ENCODE data around the gene PTPRK.
"Not testable (repeated sequence)": the region's sequence is repeated elsewhere in the genome, so short reads cannot be mapped to it uniquely, and the experiment has no call there.

PTPRK gene

DNA sequence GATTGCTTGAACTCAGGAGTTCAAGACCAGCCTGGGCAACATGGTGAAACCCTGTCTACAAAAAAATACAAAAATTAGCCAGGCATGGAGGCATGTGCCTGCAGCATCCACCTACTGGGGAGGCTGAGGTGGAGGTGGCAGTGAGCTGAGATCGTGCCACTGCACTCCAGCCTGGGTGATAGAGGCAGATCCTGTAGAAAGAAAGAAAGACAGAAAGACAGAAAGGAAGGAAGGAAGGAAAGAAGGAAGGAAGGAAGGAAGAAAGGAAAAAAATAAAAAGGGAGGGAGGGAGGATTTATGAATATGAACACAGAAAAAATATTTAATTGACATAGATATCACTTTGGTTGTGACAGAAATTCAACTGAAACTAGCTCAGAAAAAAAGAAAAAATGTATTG, 33.8 kb downstream of the PTPRK start:
- not testable (repeated sequence) for H3K36me3 ChIP-seq (ENCODE audit: insufficient read depth, low read length); H3K4me3 ChIP-seq (ENCODE audit: low read depth in 1 of 2, low read length in 2 of 2); H3K27ac ChIP-seq (ENCODE audit: low read depth, low read length); H3K9me3 ChIP-seq (ENCODE audit: low read length); H3K9ac ChIP-seq (ENCODE audit: low read length); H3K27me3 ChIP-seq (ENCODE audit: control insufficient read depth in 1 of 2, insufficient read depth in 2 of 2, low read length in 2 of 2)
- peaks cover 13% of the 10 kb centered on the region for H3K4me1 ChIP-seq (ENCODE audit: insufficient read depth, low read length)

DNA sequence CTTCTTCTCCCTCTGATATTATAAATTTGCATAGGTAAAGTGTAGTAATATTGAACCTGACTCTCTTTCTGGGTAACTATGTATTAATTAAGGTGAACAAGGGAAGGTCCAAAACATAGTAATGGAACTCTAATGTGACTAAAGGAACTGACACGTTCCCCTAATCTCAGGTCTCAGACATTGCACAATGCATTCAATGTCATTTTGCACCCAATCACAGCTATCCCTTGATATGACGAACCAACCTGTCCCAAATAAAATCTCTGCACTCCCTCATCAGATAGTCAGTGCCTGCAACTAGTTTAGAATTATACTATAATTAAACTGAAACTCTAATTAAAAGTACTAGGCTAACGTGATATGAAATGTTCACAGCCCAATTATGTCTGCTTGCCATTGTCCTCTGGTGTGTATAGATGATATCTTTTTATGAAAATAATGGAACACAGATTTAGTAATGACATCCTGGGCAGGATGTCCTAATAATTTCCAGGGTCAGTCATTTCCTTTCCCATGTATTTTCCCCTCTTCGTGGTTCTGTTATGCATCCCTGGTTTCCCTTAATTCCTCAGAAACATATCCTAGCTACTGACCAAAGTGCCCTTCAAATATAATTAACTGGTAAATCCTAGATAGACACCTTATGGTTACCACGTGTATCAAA, 36.8 kb downstream of the PTPRK start:
- Histone ChIP-seq H3K36me3 (ENCODE audit: insufficient read depth, low read length) (no peaks in the 10 kb centered on the region), H3K9ac (ENCODE audit: low read length) (no peak overlapping the region), H3K27ac (ENCODE audit: low read depth, low read length) (no peak overlapping the region), H3K9me3 (ENCODE audit: low read length) (no peaks in the 10 kb centered on the region), H3K4me3 (ENCODE audit: low read depth in 1 of 2, low read length in 2 of 2) (no peak overlapping the region), H3K27me3 (ENCODE audit: control insufficient read depth in 1 of 2, insufficient read depth in 2 of 2, low read length in 2 of 2) (no peaks in the 10 kb centered on the region), H3K4me1 (ENCODE audit: insufficient read depth, low read length) (peaks cover 7% of the 10 kb centered on the region)

DNA sequence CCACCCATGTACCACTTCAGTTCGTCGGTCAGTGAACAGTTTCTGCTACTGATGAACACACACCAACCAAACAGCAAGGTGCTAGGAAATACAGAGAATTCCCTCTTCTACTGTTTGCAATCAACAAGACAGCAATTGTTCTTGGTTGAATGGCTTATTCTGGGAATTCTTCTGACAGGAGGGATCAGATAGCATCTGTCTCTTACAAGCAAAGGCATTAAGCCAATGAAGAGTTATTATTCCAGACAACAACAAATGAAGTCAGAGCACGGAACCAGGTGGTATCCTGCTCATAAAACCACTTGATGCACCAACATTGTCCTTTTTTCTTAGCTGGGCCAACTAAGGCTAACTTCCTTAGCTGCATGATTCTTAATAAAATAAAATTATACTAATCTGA, 37.8 kb downstream of the PTPRK start:
- Histone ChIP-seq H3K36me3 (ENCODE audit: insufficient read depth, low read length) (no peaks in the 10 kb centered on the region), H3K9ac (ENCODE audit: low read length) (no peak overlapping the region), H3K4me1 (ENCODE audit: insufficient read depth, low read length) (peaks cover 8% of the 10 kb centered on the region), H3K4me3 (ENCODE audit: low read depth in 1 of 2, low read length in 2 of 2) (no peak overlapping the region), H3K9me3 (ENCODE audit: low read length) (no peaks in the 10 kb centered on the region), H3K27me3 (ENCODE audit: control insufficient read depth in 1 of 2, insufficient read depth in 2 of 2, low read length in 2 of 2) (no peaks in the 10 kb centered on the region), H3K27ac (ENCODE audit: low read depth, low read length) (no peak overlapping the region)

- Histone ChIP-seq H3K27me3 (ENCODE audit: control insufficient read depth in 1 of 2, insufficient read depth in 2 of 2, low read length in 2 of 2) (no peaks in the 10 kb centered on the region), H3K9ac (ENCODE audit: low read length) (no peak overlapping the region), H3K4me1 (ENCODE audit: insufficient read depth, low read length) (peaks cover 8% of the 10 kb centered on the region), H3K36me3 (ENCODE audit: insufficient read depth, low read length) (no peaks in the 10 kb centered on the region), H3K27ac (ENCODE audit: low read depth, low read length) (no peak overlapping the region), H3K4me3 (ENCODE audit: low read depth in 1 of 2, low read length in 2 of 2) (no peak overlapping the region), H3K9me3 (ENCODE audit: low read length) (no peaks in the 10 kb centered on the region)
Measured at GRCh38 chr6:128479991-128480390, 40.4 kb downstream of the PTPRK start.

GRCh38 chr6:128479048-128479666, 41.2 kb downstream of the PTPRK start:
- H3K36me3 ChIP-seq (ENCODE audit: insufficient read depth, low read length): no peaks in the 10 kb centered on the region

DNA sequence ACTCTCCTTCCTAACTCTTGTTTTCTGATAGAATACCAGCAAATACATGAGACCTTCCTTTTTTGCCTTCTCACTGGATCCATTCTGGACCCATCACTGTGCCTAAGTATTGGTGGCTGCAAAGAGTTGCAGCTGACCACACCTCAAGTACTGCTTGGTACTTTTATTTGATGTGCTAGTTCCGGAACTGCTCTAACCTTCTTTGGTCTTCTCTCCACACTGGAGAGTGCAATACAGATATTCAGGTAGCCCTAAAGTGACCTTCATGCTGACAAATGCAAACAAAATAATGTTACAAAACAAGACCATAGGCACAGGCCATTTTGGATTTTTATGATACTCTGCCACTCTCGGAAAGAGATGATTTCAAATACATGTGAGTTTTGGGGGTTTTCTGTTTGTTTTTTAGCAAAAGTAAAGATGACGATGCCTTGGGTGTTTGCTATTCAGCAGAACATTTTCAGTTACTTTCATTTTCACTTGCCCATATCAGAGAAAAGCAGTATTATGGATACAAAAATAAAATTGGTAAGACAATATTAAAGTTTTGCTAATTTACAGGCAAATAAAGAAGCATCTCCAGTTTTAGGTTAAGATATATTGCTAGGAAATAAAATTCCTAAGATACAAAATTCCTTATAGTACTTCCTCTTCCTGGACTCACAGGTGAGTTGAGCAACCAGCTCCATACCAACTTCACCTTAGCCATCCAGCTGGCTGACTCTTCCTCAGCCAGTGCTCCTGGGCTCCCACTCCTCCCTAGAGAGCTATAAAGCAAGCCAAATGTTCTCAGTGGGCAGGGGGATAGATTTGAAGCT, 42.0 kb downstream of the PTPRK start:
- Histone ChIP-seq H3K36me3 (ENCODE audit: insufficient read depth, low read length) (no peaks in the 10 kb centered on the region), H3K4me3 (ENCODE audit: low read depth in 1 of 2, low read length in 2 of 2) (peak overlapping the region in 1 of 2 donors; percentile 48), H3K27ac (ENCODE audit: low read depth, low read length) (no peak overlapping the region), H3K9ac (ENCODE audit: low read length) (no peak overlapping the region), H3K9me3 (ENCODE audit: low read length) (no peaks in the 10 kb centered on the region), H3K27me3 (ENCODE audit: control insufficient read depth in 1 of 2, insufficient read depth in 2 of 2, low read length in 2 of 2) (no peaks in the 10 kb centered on the region), H3K4me1 (ENCODE audit: insufficient read depth, low read length) (peaks cover 8% of the 10 kb centered on the region)

More at GRCh38 chr6:128479048-128479666, 41.2 kb downstream of the PTPRK start:
- H3K27me3 ChIP-seq (ENCODE audit: control insufficient read depth in 1 of 2, insufficient read depth in 2 of 2, low read length in 2 of 2): no peaks in the 10 kb centered on the region
- no peaks in the 10 kb centered on the region for H3K9me3 ChIP-seq (ENCODE audit: low read length)
- H3K9ac ChIP-seq (ENCODE audit: low read length): no peak overlapping the region
- H3K4me3 ChIP-seq (ENCODE audit: low read depth in 1 of 2, low read length in 2 of 2): peak overlapping the region in 1 of 2 donors; percentile 9
- H3K4me1 ChIP-seq (ENCODE audit: insufficient read depth, low read length): peaks cover 8% of the 10 kb centered on the region
- H3K27ac ChIP-seq (ENCODE audit: low read depth, low read length): no peak overlapping the region

- H3K4me3 ChIP-seq (ENCODE audit: low read depth in 1 of 2, low read length in 2 of 2): no peak overlapping the region
- H3K9me3 ChIP-seq (ENCODE audit: low read length): no peaks in the 10 kb centered on the region
Measured at GRCh38 chr6:128474933-128475332, 45.5 kb downstream of the PTPRK start.

DNA sequence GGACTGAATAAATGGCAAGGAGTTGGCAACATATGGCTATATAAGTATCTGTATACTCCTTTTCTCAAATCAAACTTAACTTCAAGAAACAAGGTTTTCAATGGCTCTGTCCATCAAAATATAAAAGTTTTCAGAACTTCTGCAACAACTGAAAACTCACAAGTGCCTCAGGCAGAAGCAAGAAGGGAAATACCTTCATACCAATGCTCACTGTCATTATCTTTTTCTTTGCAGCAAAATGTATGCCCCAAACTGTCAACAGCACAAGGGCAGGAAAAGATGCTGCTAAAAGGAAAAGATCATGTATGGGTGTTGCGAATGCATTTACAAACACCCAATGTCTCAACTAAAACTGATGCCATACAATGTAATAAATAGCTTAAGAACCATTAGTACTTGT, 45.9 kb downstream of the PTPRK start:
- Histone ChIP-seq H3K27me3 (ENCODE audit: control insufficient read depth in 1 of 2, insufficient read depth in 2 of 2, low read length in 2 of 2) (no peaks in the 10 kb centered on the region), H3K9ac (ENCODE audit: low read length) (no peak overlapping the region), H3K4me1 (ENCODE audit: insufficient read depth, low read length) (peaks cover 8% of the 10 kb centered on the region), H3K27ac (ENCODE audit: low read depth, low read length) (no peak overlapping the region), H3K9me3 (ENCODE audit: low read length) (no peaks in the 10 kb centered on the region), H3K4me3 (ENCODE audit: low read depth in 1 of 2, low read length in 2 of 2) (no peak overlapping the region), H3K36me3 (ENCODE audit: insufficient read depth, low read length) (no peaks in the 10 kb centered on the region)

More at GRCh38 chr6:128474933-128475332, 45.5 kb downstream of the PTPRK start:
- Histone ChIP-seq H3K27me3 (ENCODE audit: control insufficient read depth in 1 of 2, insufficient read depth in 2 of 2, low read length in 2 of 2) (no peaks in the 10 kb centered on the region), H3K4me1 (ENCODE audit: insufficient read depth, low read length) (peaks cover 8% of the 10 kb centered on the region), H3K36me3 (ENCODE audit: insufficient read depth, low read length) (no peaks in the 10 kb centered on the region), H3K27ac (ENCODE audit: low read depth, low read length) (no peak overlapping the region), H3K9ac (ENCODE audit: low read length) (no peak overlapping the region)

DNA sequence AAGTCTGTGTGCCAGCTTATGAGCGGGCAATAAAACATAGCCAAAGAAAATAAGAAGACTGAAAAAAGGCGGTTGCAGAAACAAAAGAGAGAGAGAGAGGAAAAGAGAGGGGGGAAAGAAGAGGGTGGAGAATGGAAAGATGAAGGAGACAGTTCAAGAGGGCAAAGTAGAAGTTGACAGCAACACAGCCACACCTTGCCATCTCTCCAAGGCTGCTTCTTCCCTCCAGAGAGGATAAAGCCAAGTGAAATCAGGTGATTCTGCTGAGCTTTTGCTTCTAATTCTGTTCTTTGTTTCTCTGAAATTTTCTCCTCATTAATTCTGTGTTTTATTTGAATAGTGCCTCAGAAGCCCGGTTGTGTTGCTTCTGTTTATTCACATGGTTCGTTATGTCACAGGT, 48.5 kb downstream of the PTPRK start:
- no peak overlapping the region for H3K27ac ChIP-seq (ENCODE audit: low read depth, low read length)
- no peaks in the 10 kb centered on the region for H3K27me3 ChIP-seq (ENCODE audit: control insufficient read depth in 1 of 2, insufficient read depth in 2 of 2, low read length in 2 of 2)
- H3K4me3 ChIP-seq (ENCODE audit: low read depth in 1 of 2, low read length in 2 of 2): no peak overlapping the region
- no peak overlapping the region for H3K9ac ChIP-seq (ENCODE audit: low read length)
- H3K9me3 ChIP-seq (ENCODE audit: low read length): no peaks in the 10 kb centered on the region
- H3K4me1 ChIP-seq (ENCODE audit: insufficient read depth, low read length): no peaks in the 10 kb centered on the region
- no peaks in the 10 kb centered on the region for H3K36me3 ChIP-seq (ENCODE audit: insufficient read depth, low read length)

DNA sequence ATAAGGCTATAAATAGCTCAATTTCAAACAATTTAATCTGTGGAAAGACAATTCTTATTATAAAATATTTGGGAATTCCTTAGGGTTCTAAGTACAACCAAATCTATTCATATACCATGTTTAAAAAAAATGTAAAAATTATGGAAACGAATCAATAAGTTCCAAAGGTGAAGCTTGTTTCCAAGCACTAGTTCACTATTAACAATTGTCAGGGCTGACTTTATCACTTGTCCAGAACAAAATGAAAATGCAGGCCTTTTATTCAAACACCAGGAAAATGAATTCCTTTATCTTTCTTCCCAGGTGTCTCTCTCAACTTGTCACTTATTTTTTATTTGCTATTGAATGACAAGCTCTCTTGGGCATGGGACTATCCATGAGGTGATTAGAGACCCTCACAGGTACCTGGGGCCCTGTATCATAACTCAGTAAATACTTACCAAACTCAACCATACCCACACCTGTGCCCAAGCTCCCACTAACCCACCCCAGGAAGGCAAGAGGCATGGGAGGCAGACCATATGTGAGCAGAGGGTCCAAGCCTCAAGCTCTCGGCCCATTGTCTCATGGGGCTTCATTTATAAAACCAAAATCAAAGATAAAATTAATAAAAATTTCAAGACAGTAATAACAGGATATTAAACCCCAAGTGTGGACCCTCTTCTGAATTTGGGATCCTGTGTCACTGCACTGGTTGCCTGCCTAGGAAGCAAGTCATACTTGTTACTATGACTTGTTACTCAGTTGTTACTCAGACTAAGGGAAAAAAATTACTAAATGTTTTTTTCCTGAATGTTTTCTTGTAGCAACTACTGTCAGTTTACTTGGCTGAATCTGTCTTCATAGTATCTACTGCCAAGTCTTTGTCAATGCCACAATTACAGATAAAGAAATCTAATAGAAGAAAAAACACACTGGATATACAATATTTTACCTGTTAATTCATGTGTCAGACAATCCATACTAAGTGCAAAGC, 54.7 kb downstream of the PTPRK start:
- Histone ChIP-seq H3K9ac (ENCODE audit: low read length) (no peak overlapping the region), H3K36me3 (ENCODE audit: insufficient read depth, low read length) (no peaks in the 10 kb centered on the region), H3K4me3 (ENCODE audit: low read depth in 1 of 2, low read length in 2 of 2) (no peak overlapping the region), H3K9me3 (ENCODE audit: low read length) (no peaks in the 10 kb centered on the region), H3K27ac (ENCODE audit: low read depth, low read length) (no peak overlapping the region), H3K4me1 (ENCODE audit: insufficient read depth, low read length) (peaks cover 5% of the 10 kb centered on the region), H3K27me3 (ENCODE audit: control insufficient read depth in 1 of 2, insufficient read depth in 2 of 2, low read length in 2 of 2) (no peaks in the 10 kb centered on the region)

DNA sequence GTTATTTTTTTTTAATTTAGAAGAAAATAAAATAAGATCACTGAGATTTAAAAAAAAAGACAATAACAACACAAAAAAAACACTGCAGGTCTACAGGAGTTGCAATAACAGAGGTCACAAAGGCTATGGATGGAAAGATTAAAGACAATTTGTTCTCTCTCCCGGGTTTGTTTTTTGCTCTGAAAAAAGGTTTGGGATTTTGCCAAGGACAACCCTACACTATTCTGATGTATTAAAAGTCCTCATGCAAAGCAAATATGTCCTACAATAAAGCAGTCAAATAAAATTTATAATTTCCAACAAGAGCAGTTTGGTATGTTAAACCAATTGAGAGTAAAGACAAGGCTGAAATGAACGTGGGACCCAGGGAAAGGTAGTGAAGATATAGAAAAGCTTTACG, 55.6 kb downstream of the PTPRK start:
- Histone ChIP-seq H3K27ac (ENCODE audit: low read depth, low read length) (no peak overlapping the region), H3K4me3 (ENCODE audit: low read depth in 1 of 2, low read length in 2 of 2) (no peak overlapping the region), H3K4me1 (ENCODE audit: insufficient read depth, low read length) (peaks cover 5% of the 10 kb centered on the region), H3K27me3 (ENCODE audit: control insufficient read depth in 1 of 2, insufficient read depth in 2 of 2, low read length in 2 of 2) (no peaks in the 10 kb centered on the region), H3K36me3 (ENCODE audit: insufficient read depth, low read length) (no peaks in the 10 kb centered on the region), H3K9ac (ENCODE audit: low read length) (no peak overlapping the region), H3K9me3 (ENCODE audit: low read length) (no peaks in the 10 kb centered on the region)
